Stimulated activated CD4-positive, alpha-beta T cell treated with anti-CD3 and anti-CD28 coated beads, TNF-alpha, amount 100 ng/mL, for 1 hour (primary cell): Measurements from ENCODE around the gene UBTD2.
"Not testable (repeated sequence)": the region's sequence is repeated elsewhere in the genome, so short reads cannot be mapped to it uniquely, and the experiment has no call there.

ENCODE experiments used
- DNase-seq, 3 donors: peaks; one replicate each; pipeline ENCODE4 v3.0.0-alpha.2; 2020; ENCODE audit warnings: low read depth in 3 of 3, low spot score in 1 of 3

Gene UBTD2

DNA sequence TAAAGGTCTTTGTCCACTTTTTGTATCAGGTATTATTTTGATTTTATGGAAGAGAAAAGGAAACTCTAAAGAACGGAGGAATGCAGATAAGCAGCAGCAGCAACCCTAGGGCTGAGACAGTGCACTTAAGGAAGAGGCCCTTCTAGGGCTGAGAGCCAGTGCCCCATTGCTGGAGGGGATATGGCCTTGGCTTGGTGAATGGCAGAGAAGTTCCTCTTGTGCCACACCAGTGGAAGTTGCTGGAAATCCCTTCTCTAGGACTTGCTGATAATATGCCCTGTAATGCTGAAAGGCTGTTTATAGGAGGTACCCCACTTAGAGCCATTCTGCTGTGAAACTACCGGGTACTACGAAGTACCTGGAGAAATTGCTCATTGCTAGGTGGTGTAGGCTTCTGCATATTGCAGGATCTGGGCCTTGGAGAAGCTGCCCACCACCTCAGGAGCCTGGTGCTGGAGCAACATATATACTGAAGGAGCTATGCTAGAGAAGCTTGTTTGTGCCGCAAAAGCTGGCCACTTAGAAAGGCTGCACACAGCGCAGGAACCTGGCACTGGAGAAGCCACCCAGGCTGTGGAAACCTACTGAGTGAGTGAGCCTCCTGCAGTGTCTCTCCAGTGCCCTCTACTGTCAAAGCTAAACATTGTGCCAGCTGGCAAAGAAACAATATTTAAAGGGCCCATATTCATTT, 9.6 kb upstream of the UBTD2 start:
- peak; percentile 12 to 30 (median 15) for DNase-seq

GRCh38 chr5:172291837-172292236, 8.3 kb upstream of the UBTD2 start:
- not testable (repeated sequence) for DNase-seq

GRCh38 chr5:172288465-172288864, 4.9 kb upstream of the UBTD2 start:
- DNase-seq, result no peak

DNA sequence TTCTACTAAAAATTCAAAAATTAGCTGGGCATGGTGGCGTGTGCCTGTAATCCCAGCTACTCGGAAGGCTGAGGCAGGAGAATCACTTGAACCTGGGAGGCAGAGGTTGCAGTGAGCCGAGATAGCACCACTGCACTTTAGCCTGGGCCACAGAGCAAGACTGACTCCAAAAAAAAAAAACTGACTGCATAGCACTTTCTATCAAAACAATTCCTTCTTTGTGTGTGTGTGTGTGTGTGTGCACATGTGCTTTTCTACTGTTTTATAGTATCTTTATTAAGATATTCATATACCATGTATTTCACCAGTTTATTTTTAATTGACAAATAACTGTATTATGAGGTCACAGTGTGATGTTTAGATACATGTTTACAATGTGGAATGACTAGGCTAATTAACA, 3.6 kb upstream of the UBTD2 start:
- DNase-seq, result not testable (repeated sequence)

DNA sequence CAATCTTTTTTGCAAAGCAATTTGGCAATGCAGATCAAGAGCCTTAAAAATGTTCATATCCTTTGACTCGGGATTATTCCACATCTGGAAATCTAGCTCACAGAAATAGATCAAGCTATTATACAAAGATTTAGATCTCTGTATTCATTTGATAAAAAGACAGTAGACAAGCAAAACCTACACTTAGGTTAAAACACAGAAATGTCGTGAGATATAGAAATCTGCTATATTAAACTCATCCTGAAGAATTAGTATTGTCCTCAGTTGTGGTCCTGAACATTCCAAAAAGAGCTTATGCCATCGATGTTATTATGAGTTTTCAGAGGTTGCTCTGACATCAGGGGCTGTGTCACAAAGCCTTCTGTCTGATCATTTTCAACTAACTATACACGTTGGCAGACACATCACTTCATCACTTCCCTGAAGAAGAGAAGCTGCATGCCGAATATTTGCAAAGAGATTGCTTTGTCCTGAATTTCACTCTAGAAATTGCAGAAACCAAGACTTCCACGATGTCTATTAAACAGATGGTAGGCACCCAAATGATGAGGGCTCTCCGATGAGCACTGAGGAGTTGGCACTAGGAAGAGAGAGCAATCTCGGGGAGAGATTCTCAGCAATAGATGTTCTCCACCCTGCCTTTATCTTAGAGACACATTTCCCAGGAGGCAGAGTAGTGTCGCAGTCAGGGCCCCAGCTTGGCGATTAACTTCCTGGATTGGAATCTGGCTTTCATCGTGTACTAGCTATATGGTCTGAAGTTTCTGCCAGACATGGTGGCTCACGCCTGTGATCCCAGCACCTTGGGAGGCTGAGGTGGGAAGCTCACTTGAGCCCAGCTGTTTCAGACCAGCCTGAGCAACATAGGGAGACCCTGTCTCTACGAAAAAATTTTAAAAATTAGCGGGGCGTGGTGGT, 1.9 kb upstream of the UBTD2 start:
- DNase-seq, result no peak

DNA sequence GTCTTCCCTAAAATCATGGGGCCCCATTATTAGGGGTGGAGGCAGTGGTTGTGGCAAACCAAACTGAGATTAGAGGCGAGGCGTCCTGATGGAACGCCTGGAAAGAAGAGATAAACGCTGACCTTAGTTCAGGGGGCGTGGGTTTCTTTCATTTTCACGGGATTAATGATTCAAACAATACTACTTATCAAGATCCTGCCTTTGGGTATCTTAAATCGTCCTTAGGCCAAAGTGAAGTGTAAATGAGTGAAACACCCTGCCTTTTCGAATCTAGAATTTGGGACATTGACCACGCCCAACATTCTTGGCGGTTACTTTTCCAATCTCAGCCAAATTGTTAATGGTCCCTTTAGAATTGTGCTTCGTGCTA, 1.0 kb upstream of the UBTD2 start:
- no peak for DNase-seq

DNA sequence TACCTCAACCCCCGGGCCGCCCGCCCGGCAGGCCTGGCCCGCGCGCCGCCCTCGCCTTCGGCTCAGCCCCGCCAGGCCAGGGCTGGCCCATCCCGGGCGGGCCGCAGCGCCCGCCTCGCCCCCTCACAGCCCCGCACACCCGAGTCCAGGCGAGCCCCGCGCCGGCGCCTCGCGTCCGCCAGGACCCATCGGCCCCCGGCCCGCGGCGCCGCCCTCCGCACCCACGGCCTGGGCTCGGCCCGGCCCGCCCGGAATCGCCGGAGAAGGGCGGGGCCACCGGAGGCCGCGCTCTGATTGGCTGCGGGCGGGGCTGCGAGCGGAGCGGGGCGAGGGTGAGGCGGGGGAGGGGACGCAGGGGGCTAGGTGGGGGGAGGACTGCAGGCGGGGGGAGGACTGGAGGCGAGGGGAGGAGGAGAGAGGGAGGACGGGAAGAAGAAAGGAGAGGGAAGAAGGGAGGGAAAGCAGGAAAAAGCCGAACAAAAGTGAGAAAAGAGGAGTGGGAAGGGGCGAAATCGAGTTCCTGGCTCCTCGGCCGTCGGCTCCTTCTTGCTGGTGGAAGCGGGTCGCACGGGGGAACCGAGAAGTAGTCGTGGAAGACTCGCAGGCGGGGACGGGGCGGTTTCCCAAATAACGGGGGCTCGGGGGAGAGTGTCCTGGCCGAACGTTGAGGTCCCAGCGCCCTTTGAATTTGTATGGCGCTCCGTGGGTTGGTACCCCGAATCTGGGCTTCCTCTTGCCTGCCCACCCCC, 472 bp upstream of the UBTD2 start:
- peak in 2 of 3 donors; percentile 58 to 65 for DNase-seq

DNA sequence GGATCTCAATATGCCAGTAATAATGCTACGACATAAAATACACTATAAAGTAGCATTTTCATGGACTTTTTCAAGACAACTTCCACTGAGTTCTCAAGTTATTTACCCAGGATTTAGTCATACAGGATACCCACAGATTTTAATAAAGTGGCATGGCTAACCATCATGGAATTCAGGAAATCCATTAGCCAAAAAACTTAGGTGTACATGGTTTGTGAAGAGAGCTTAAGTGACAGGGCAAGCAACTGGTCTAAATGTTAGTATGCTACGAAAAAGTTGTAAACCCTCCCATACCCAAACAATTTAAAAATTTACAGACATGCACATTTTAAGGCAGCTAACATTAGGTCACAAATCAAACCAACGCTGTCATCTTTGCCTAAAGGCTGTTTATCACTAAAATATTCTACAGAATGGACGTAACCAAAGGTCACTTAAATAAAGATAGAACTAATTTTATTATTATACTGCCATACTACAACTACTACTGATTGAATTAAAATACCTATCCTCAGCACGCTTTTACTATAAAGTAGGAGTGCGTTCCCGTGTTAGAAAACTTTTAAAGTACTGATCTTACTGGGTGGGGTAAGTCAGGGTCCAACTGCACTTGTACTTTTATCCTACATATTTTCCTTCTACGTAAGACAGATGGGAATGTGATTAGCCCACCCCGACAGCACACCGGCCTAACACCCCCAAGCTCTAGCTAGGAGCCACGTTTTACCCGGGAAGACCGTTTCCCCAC, 1.1 kb downstream of the UBTD2 start:
- DNase-seq, result no peak

DNA sequence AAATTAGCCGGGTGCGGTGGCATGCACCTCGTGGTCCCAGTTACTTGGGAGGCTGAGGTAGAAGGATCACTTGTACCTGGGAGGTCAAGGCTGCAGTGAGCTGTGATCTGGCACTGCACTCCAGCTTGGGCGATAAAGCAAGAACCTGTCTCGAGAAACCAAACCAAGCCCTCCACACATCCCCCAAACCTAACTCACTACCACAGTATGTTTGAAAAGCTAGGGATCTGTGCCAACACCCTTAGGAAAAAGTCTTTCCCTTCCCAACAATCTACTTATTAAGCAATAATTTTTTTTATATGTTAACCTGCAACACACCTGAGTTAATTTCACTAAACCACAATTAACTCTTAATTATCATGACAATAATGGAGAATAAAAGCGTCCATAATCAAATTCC, 2.2 kb downstream of the UBTD2 start:
- no peak for DNase-seq

GRCh38 chr5:172280929-172281328, 2.6 kb downstream of the UBTD2 start:
- no peak for DNase-seq

DNA sequence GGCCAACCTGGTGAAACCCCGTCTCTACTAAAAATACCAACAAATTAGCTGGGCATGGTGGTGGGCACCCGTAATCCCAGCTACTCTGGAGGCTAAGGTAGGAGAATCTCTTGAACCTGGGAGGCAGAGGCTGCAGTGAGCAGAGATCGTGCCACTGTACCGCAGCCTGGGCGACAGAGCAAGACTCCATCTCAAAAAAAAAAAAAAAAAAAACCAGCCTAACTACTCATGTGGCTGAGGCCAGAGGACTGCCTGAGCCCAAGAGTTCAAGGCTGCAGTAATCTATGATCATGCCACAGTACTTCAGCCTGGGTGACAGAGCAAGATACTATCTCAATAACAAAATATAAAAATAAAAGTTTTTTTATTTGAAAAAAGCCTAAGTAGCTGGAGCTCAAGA, 3.2 kb downstream of the UBTD2 start:
- no peak for DNase-seq

GRCh38 chr5:172278356-172278755, 5.2 kb downstream of the UBTD2 start:
- DNase-seq, result no peak

- no peak for DNase-seq
Measured at GRCh38 chr5:172276214-172276613, 7.3 kb downstream of the UBTD2 start.

GRCh38 chr5:172274951-172275753, 8.4 kb downstream of the UBTD2 start:
- DNase-seq, result peak; percentile 10 to 37 (median 16)

DNA sequence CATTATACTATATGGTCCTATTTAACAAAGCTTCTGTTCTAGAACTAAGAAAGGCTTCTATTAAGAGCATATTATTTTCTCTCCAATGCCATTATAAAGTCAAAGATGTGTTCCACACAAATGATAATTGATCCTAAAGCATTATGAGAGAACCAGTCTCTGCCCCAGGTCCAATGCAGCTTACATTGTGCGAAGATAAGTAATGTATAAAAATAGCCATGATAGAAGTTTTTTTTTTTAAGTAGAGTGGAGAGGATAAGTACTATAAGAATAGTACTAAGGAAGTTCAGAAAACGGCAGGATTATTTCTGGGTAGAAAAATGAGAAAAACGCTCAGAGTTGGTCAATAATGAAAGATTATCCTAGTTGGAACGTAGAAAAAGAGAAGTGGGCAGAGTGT, 15.6 kb downstream of the UBTD2 start:
- DNase-seq, result no peak

GRCh38 chr5:172266676-172267092, 16.9 kb downstream of the UBTD2 start:
- DNase-seq, result no peak

DNA sequence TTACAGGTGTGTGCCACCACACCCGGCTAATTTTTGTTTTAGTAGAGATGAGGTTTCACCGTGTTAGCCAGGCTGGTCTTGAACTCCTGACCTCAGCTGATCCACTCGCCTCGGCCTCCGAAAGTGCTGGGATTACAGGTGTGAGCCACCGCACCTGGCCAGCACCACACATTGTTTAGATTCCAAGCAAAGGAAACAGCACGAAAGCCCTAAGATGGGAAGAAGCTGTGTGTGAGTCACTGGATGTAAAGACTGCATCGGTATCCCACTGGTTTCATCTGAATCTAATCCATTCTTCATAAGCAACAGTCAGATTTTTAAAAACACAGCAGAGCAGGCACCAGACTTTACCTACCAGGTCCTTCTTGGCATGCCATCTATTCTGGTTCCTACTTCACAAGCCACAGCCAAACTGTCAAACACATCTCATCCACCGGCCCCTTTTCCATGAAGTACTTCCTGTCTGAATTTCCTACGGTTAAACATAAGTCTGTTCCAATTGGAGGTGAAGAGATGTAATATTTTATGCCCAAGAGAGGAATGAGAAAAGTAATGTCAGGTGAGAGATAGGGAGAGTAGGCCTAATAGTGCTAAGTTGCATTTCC, 17.4 kb downstream of the UBTD2 start:
- DNase-seq, result no peak

- DNase-seq, result no peak
Measured at GRCh38 chr5:172264815-172265395, 18.7 kb downstream of the UBTD2 start.

DNA sequence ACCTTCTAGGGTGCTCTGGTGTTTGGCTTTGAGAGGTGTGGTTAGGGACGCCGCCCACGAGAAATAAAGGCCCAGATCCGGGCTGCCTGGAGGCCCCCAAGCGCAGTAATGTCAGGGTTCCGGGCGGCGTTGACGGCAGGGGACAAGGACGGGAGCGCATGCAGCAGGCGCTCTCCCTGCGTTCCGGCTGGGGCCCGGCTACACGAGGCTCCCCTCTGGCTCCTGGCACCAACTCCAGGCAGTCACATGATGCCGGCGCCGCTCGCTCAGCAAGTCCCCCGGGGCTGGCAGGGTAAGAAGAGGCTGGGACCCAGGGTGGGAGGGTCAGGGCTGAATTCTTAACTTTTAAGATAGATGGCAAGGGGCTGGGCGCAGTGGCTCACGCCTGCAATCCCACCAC, 28.1 kb downstream of the UBTD2 start:
- DNase-seq, result no peak
